CD4-positive, alpha-beta T cell treated with Interleukin-17A for 1 hour (primary cell): Measurements from ENCODE around the gene WHRN.
A peak's percentile ranks its signal among the peaks of the same experiment; 100 is the strongest.

Source experiments
- DNase-seq: peaks from one replicate; pipeline ENCODE4 v3.0.0-alpha.2; 2020

WHRN gene

DNA sequence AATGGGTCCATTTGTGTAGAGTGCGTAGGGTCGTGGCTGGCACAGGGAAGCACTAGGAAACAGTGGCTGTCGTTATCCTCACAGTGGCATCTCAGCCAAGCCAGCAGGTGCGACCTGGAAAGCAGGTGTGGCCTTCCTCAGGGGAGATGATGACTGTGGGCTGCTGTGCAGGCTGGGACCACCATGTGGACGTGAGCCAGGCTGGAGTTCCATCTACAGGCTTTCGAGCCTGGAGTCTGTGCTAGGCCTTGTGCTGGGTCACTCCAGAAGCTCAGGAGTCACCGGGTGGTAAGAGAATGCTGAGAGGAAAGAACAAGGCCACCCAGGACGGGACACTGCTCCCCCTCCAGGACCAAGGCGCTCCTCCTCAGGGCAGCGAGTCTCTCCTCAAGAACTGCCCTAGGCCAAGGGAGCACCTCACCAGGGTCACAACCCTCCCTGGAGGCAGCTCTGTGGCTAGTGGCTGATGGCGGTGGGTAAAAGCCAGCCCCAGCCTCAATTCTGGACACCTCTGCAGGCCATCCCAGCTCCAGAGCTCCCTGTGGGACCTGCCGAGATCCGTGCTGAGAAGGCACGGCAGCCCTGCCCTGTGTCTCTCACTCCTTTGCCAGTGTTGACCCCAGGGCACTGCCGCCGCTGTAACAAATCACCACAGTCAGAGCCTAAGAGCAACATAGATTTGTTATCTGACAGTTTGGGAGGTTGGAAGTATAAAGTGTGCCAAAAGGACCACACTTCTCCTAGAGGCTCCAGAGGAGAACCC lies 36.0 kb downstream of the WHRN start:
- no peak for DNase-seq

DNA sequence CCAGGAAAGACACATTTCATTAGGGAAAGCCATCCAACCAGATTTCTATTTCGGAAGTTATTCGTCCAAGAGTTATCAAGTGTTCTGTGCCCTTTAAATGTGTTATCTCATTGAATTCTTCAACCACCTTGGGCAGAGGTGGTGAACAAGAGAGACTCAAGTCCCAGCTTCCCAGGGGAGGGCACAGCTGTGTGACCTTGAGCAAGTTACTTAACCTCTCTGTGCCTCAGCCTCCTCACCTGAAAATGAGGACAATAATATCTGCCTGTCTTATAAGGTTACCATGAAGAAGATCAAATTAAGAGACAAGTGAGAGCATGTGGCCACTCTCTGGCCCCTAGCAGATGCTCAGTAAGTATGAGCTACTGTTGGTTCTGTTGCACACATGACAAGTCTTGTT lies 37.4 kb downstream of the WHRN start:
- DNase-seq = no peak

DNA sequence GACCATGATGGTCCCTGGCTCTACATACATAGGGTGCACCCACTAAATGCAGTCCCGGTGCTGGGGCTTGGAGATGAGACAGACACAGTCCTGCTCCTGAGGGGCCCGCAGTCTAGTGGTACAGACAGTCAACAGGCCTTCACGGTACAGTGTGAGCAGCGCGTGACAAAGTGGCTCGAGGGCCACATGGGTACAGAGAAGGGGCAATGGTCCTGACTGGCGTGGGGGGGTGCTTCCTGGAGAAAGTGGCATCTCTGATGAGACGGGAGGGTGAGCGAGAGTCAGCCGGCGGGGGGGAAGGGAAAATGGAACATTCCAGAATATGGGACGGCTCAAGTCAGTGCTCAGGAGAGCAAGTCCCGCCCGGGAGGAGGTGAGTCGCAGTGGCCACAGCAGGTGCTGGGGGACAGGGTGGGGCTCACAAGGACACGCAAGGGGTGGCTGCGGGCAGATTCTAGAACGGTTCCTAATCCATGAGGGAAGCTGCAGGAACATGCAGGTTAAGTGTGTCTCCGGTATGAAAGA lies 38.0 kb downstream of the WHRN start:
- DNase-seq = no peak

DNA sequence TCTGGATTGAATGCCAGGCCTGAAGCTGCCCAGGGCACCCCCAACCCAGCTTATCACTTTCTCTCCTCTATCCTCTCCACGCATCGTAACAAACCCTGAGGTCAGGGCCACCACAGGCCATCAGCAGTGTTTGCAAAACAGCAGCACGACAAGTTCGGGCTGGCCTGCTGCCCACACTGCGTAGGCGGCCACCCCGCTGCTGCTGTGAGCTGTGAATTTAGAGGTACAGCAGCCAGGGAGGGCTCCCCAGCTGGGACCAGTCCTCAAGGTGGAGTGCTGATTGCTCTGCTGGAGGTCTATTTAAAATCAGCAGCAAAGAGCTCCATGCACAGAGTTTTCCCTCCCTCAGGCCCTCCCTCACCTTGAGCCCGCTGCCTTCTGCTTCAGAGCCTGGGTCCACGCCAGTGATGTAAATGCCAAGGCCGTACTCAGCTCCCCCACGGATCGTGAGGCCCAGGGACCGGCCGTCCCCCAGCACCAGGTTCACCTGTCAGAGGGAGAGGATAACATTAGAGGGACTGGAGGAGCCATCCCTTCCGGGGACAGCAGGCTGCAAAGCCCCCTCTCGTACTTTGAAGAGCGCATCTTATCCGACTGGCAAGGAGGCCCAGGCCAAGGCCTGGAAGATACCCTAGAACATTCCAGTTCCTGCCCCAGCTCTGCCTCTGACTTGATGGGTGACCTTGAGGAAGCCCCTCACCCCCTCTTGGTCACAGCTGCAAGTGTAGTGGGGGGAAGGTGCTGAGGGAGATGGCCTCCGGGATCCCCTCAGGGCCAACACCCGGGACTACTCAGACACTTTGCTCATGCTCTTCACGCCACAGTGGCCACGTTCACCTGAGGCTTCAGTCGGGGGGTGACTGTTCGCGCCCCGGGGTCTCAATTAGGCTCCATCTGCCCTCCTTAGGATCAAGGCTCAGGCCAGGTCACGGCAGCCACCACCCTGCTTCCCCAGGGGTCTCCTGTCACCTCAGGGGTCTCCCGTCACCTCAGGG lies 39.1 kb downstream of the WHRN start:
- no peak for DNase-seq

DNA sequence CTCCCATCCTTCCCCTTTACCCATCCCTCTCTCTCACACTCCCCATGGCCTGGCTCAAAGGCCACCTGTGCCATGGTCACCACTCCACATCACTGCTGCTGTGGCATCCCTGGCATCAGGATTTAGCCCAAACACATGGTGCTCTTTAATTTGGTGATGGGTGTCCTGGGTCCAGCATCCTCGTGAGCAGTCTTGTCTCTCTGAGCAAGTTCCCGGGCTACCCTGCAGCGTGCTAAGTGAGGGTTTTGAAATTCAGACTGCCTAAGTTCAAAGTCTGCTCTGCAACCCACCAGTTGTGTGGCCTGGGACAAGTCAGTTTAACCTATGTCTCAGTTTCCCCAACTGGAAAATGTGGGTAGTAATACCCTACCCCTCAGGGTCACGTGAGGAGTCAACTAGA lies 39.9 kb downstream of the WHRN start:
- DNase-seq = no peak

DNA sequence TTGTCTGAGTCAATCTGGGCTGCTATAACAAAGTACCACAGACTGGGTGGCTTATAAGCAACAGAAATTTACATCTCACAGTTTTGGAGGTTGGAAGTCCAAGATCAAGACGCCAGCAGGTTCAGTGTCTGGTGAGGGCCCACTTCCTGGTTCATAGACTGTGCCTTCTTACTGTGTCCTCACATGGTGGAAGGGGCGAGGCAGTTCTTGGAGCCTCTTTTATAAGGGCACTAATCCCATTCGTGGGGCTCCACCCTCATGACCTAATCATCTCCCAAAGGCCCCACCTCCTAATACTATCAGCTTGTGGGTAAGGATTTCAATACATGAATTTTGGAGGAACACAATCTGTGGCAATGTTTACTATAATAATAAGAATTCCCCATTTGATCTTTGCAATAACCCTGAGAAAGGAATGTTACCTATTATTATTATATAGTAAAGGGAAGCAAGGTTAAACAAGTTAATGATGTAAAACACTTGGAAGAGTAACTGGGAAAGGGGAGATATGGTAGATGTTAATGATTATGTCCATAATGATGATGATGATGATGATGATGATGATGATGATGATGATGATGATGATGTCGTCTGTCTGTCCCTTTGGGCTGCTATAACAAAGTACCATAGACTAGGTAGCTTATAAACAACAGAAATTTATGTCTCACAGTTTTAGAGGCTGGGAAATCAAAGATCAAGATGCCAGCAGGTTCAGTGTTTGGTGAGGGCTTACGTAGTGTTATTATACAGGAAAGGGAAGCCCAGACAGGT lies 40.8 kb downstream of the WHRN start:
- no peak for DNase-seq

DNA sequence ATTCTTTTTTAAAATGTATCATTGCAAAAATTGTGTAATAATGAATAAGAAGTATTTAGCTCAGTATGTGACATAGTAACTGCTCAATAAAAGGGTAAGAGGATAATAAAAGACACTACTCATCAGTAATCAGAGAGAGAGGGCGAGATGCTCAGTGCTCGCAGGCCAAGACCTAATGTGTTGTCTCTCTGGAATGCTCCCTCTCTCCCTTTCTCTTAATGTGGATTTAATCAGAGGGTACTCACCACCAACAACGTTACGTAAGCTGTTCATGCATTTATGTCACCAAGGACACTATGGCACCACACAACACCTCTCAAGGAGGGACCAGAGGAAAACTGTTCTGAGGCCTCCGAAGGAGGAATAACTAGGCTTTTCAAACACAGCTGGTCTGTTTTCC lies 42.5 kb downstream of the WHRN start:
- no peak for DNase-seq

DNA sequence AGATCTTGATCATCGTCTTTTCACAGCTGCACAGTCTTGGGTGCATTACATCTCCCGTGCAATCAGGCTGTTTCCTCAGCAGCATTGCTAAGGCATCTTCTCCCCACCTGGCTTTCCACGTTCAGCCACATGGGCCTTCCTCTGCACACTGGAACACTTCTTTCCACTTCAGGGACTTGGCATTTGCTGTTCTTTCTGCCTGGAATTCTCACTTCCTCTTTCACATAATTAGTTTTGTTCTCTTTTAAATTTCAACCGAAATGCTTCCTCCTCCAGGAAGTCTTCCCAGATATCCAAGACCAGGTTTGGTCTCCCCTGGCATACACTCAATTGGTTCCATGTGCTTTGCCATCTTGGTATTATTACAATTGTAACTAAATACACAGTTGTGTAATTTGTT lies 43.8 kb downstream of the WHRN start:
- no peak for DNase-seq

DNA sequence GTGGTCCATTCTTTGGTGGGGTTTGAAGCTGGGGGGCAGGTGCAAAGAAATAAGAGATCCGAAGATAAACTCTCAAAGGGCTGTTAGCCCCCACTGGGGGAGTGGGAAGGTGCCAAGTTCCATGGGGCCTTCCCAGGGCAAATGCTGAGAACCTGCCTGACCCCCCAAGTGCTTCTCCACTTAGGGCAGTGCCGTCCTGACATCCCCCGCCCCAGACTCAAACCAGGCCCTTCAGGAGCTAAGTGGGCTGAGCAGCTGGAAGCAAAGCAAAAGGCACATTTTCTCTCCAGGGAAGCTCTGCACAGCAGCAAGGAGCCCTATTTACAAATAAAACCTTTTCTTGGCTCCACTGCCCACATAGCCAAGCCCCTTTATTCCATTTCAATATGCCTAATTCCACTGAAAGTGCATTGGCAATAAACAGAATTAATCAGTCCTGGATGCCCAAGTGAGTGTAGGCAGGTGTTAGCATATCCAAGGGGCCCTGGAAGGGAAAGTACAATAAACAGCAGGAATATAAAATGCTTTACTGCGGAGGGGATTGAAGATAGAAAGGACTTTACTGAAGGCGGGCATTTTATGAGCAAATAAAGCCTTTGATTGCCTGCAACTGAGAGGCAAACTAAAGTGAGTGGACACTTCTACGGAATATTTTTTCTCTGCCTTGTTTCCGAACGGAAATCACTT lies 44.6 kb downstream of the WHRN start:
- no peak for DNase-seq

DNA sequence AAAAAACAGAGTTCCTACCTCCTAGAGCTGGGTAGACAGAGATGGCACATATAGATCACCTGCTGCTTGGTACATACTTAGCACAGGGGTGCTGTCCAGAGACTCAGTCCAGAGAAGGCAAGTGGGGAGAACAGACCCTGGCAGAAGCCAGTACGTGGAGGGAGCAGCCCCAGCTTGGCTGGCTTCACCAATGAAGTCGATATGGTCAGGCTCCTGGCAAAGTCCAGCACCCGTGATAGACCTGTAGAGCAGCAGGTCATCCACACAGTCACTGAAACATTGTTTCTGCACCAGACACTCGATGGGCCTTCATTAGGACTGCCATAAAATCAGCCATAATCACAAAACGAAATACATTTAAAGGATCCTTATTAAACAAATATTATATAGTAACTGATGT lies 45.8 kb downstream of the WHRN start:
- no peak for DNase-seq

DNA sequence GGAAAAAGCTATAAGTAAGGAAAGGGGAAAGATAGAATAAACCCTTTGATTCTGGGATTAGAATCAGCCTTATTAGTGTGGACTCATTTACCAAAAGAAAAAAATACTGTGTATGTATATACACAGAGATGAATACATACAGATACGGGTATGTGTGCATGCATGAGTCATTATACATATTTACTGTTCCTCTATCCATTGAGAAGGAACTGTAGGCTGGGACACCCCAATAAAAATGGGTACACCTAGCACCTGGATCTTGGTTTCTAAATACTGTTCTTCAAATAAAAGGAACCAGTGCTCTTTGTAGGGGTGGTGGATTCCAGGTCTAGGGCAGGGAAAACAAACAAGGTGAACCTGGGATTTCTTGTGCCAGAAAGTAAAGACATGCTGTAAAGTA lies 48.3 kb downstream of the WHRN start:
- no peak for DNase-seq

DNA sequence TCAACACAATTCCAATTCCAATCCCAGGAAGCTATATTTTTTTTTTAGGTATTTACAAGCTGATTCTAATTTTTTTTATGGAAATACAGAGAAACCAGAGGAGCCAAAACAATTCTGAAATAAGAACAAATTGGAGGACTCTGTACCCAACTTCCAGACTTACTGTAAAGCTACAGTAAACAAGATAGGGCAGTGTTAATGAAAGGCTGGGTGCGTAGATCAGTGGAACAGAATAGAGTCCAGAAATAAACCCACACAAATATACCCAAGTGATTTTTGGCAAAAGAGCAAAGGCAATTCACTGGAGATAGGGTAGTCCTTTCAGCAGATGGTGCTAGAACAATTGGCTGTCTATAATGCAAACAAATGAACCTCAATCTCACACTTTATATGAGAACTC lies 50.6 kb downstream of the WHRN start:
- no peak for DNase-seq

DNA sequence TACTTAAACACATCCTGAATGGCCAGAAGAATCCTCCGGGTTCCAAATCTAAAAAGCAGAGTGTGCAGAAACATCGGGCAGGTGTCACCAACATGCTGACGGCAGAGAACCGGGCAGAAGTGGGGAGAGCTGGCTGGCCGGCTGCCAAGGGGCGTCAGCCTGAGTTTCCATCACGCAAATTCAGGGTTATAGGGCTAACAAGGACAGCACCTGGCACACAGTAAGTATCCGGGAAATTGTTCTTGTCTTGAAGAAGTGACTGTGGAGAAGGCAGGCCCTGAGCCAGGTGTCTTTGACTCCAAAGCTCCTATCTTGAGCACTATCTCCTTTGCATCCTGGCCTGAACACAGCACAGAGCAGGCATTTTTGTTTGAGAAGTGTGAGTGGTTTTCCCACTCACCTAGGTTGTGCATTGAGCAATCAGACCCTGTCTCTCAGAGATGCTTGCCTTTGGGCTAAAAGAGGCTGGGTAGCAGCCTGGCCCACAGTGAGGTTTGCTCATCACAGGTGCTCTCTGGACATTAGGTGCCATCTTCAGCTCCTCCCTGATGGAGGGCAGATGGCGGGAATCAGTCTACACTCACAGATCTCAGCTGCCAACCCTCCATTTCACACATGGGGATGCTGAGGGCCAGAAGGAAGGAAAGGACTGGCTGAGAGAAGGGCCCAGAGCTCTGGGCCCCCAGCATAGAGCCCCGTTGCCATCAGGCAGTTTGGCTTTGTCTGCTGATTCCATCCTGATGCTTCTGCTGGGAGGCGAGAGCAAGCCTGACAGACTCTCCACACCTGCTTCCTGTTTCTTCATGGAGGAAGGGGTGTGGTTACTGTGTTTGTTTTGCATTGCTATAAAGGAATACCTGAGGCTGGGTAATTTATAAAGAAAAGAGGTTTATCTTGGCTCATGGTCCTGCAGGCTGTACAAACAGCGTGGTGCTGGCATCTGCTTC lies 52.8 kb downstream of the WHRN start:
- DNase-seq = peak; percentile 13

DNA sequence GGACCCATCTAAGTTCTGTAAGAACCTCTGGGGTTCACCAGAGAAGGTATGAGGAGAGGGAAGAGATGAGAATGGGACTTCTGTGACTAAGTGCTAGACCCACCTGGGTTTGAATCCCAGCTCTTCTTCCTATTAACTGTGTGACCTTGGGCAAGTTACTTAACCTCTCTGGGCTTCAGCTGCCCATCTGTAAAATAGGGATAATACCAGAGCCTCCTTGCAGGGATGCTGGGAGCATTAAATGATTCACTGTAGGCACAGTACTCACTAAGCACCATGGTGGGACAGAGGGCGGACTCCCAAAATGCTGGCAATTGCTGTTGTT lies 53.6 kb downstream of the WHRN start:
- DNase-seq = no peak

DNA sequence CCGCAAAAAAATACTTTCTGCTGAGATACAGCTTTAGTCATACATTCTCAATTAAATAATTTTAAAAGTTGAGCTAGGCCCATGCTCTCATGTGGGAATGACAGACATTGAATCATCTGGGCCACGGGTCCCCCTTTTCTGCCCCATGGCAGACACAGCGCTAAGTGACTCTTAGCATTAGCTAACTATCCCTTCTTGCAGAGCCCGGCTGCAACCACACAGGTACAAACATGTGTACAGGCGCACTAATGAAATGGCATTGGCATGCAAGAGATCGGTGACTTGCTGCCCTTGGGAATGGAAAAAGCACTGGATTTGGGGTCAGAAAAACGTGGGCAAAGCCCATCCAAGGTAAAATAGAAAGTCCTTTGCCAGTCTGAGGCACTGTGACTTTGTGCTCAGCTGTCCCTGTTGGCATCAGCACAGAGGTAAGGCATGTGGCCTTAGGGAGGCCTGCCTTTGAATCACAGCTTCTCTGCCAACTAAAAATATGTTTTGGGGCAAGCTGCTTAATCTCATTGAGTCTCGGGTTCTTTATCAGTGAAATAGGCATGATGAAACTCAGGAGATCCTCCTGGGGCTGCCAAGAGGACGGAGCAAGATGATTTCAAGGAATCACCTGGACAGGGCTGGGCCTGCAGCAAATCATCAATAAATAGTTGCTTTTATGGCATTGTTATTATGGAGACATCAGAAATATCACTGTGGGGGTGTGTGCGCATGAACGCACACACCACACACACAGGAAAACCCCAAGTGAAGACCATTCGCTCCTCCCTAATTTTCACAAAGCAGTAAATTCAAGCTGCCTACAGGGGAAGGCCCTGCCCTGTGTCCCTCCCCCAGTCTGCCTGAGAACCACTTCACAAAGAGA lies 54.2 kb downstream of the WHRN start:
- DNase-seq = peak; percentile 51

DNA sequence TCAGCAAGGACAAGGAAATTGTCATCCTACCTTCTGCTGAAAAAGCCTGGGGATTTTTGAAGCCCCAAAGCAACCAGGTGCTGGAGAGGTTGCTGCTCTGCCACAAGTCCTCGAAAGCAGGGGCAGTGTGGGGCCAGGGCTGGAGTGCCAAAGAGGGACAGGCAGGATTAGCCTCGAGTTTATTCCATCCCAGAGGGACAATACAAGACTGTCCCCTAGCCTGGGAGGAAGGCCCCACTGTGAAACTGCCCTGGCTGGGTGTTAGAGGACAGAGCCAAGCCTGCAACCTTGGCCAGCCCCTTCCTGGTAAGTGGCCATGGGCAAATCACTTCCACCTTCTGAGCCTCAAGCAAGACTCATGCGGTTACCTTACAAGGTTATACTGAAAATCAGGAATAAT lies 55.1 kb downstream of the WHRN start:
- DNase-seq = no peak

DNA sequence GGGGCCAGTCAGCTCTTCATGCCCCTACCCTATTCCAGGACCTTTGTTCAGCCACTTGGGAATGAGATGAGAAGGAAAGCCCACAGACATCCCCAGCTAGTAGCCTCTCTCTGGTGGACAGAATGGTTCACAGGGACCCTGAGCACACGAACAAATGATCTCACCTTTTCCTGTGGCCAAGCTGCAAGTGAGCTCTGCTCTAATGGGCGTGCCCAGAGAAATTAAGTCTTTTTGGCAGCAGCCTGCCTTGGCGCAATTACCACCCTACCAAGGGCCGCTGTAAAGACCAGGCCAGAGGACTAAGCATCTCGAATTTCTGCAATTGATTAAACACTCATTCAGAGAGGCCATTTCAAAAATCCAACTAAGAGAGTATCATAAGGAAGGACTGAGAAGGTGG lies 56.0 kb downstream of the WHRN start:
- DNase-seq = no peak

DNA sequence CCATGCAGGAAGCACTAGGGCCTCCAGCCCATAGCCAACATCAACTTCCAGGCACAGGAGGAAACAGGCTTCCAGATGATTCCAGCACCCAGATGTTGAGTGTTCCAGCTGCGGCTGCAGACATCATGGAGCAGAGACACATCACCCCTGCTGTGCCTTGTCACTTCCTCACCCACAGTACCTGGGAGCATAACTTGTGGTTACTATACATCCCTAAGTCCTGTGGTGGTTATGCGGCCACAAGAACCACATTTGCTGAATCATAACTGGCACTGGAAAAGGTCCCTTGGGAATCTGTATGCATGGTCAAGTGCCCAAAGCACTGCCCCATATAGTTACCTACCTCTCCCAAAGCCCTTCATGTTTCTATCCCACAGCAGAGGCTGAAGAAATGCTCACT lies 56.6 kb downstream of the WHRN start:
- no peak for DNase-seq

DNA sequence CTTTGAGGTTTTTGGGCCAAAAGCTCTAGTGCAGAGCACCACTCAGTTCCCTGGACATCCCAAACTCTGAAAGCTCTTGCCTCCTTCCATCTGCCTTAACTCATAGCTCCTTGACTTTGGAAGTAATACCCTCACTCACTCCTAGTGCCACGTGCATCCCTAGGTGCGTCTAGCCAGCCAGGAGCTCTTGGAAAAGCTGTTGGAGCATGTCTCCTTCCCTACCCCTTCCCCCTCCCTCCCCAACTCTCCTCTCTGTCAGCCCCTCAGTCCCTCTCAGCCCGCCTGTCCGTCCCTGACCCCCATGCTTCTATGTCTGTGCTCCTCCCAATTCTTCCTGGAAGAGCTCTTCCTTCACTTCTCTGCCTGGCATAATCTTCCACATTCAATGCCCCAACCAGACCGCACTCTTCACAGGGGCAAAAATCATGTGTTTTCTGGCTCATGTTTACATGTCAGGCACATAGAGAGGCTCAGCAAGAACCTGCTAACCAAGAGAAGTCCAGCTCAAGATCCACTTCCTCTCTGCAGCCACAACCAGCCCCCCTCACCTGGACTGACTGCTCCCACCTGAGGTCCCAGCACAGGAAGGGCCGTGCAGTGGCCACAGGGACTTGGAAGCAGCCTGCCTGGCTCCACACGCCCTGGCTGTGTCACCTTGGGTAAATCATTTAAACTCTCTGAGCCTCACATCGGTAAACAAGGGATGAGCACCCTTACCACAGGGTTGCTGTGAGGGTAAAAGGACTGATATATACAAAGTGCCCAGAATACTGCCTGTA lies 58.4 kb downstream of the WHRN start:
- no peak for DNase-seq

DNA sequence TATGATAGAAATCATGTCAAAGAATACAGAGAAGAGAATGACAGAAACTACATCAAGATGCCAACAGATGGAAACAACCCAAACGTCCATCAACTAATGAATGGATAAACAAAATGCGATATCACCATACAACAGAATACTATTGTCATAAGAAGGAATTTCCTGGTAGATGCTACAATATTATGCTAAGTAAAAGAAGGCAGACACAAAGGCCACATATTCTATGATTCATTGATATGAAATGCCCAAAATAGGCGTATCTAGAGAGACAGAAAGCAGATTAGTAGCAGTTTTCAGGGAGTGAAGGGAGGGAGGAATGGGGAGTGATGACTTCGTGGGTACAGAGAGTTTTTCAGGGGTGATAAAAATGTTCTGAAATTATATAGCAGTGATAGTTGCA lies 59.2 kb downstream of the WHRN start:
- no peak for DNase-seq
